GM18867 (cell line): ENCODE results near the gene LMO1.

ENCODE experiments used
- ATAC-seq: cut with Tn5 transposase; IDR thresholded peaks from one replicate; pipeline ENCODE4 v1.9.1; 2021; ENCODE audit warnings: mild to moderate bottlenecking, moderate library complexity; ENCODE audit not compliant: unreplicated experiment

LMO1 gene

GRCh38 chr11:8288824-8289491 lies 25.3 kb upstream of the LMO1 start:
- ATAC-seq: no peak

GRCh38 chr11:8288166-8288772 lies 24.6 kb upstream of the LMO1 start:
- ATAC-seq: no peak

- no peak for ATAC-seq
Observed at GRCh38 chr11:8287703-8288102, 24.0 kb upstream of the LMO1 start.

- ATAC-seq: no peak
Observed at GRCh38 chr11:8287297-8287696, 23.6 kb upstream of the LMO1 start.

- ATAC-seq: no peak
Observed at GRCh38 chr11:8286886-8287285, 23.2 kb upstream of the LMO1 start.

GRCh38 chr11:8285796-8286195 lies 22.1 kb upstream of the LMO1 start:
- ATAC-seq: no peak

GRCh38 chr11:8285228-8285627 lies 21.6 kb upstream of the LMO1 start:
- ATAC-seq: no peak

- no peak for ATAC-seq
Observed at GRCh38 chr11:8283465-8284230, 20.0 kb upstream of the LMO1 start.

- ATAC-seq: no peak
Observed at GRCh38 chr11:8283100-8283464, 19.4 kb upstream of the LMO1 start.

- no peak for ATAC-seq
Observed at GRCh38 chr11:8282631-8283030, 19.0 kb upstream of the LMO1 start.

GRCh38 chr11:8281266-8281665 lies 17.6 kb upstream of the LMO1 start:
- ATAC-seq: no peak

- ATAC-seq: no peak
Observed at GRCh38 chr11:8277691-8278090, 14.0 kb upstream of the LMO1 start.

- ATAC-seq: no peak
Observed at GRCh38 chr11:8276528-8276927, 12.8 kb upstream of the LMO1 start.

- ATAC-seq: no peak
Observed at GRCh38 chr11:8273287-8273686, 9.6 kb upstream of the LMO1 start.

GRCh38 chr11:8271106-8271886 lies 7.6 kb upstream of the LMO1 start:
- no peak for ATAC-seq

- no peak for ATAC-seq
Observed at GRCh38 chr11:8269636-8270035, 6.0 kb upstream of the LMO1 start.

- ATAC-seq: no peak
Observed at GRCh38 chr11:8268530-8269400, 5.1 kb upstream of the LMO1 start.

GRCh38 chr11:8267831-8268529 lies 4.3 kb upstream of the LMO1 start:
- ATAC-seq: no peak

GRCh38 chr11:8267280-8267679 lies 3.6 kb upstream of the LMO1 start:
- ATAC-seq: no peak
